Endometrial microvascular endothelial cells (primary cell): ENCODE measurements around the gene REEP3. TPM values are rescaled to one million over a fixed set of nuclear protein-coding genes. Genes with fewer than 3 reads are reported as not detected.

ENCODE experiments used
- in situ Hi-C: cut with HindIII; loops from 2 replicates; pipeline ENCODE4 v1.10.0; 2017; ENCODE audit warnings: low sequenced_read_pairs, low pct_unique_long_range_greater_than_20kb; ENCODE audit errors: inconsistent ontology term
- total RNA-seq: library from RNA; depleted of rRNA; stranded (reverse); fragments of >200 nt; gene quantifications from one replicate; pipeline ENCODE4 v1.2.3, GENCODE V29; 2015; ENCODE audit errors: inconsistent ontology term

REEP3 gene
- total RNA-seq, 1 donor from 2014 or later: 55.1 TPM

DNA sequence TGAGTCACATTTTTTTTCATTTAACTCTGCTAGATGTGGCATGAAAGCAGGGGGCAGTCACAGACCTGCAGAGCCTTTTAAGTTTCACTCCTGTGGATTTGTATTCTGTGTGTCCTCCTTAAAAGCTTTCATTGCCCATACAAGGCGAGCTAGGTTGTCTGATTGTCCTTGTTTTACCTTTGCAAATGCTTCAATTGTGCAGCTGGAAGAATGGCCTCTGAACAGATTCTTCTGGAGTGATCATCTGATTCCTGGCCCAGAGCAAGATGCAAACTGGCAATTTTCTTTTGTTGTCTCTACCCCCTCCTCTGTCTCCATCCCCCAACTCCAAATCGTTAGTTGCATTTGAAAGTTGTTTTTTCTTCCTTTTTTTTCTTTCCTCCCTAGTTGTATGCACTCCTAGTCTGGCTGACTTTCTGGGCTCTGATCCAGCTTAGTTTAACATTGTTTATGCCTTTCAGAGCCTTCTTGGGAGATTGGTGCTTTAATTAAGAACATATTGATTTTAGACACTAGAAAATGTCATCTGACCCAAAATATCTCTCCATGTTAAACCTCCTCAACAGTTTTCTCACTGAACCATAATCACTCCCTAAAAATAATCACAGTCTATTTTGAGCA is 150.2 kb downstream of the REEP3 start:
- in situ Hi-C loops: no loop called here

DNA sequence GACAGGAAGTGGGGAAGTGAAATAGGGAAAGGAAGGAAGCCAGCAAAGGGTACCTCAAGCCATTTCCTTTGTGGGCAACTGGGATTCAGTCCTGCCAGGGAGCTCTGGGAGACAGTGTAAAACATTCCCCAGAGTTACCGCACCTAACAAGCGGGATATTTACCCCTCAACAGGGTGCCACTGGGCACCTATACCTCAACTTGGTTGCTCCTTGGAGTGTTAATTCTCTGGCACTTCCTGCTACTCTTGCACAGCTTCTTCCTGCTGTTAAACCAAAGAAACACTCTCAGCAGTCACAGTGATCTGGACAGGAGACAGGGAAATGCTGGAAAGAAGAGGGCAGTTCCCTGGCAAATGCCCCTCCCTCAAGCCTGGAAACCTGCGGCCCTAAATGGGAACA is 151.3 kb downstream of the REEP3 start:
- in situ Hi-C loops: no loop called here

DNA sequence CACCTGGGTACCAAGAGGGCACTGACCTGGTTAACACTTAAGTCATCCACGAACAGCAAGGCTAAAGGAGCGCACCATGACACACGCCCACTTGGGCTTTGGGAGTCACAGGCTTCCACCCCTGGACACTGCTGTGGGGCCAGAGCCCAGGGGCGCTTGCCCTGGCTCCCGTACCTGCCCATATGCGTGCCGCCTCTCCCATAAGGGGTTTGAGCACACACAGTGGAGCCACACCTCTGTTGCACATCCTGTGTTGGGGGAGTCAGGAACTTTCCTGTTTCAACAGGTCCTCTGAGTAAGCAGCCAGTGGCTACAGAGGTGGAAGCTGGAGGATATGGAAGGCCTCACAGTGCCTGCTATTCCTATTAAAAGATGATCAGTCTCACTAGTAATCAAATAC is 152.0 kb downstream of the REEP3 start:
- in situ Hi-C loops: no loop called here

DNA sequence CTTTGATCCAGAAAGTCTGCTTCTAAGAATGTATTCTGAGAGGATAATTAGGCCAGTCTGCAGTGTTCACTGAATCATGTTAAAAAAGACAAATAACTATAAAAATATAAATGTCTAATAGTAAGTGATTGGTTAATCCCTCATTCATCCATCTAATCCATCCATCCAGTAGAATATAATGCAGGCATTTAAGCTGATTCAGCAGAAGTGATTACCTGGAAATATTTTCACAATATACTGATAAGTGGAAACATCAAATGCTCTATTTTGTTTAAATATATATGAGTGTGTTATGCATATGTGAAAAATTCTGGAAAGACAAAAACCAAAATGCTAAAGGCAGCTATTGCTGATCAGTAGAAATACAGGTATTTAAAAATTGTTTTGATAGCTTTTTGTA is 152.6 kb downstream of the REEP3 start:
- in situ Hi-C loops: no loop called here

Other genes with a start within 250 kb of the REEP3 start
- gene JMJD1C, start 55.4 kb upstream of the REEP3 start, total RNA-seq: 82.5 TPM